ENCODE data around the gene SPDL1.

The SPDL1 gene

GRCh38 chr5:169627551-169627950, 44.0 kb downstream of the SPDL1 start:
- Histone ChIP-seq H3K4me3 (no peak overlapping the region), H3K27ac (no peak overlapping the region)
- no peak for TF ChIP-seq CTCF (IDR thresholded peaks at IDR 0.05)
- DNase-seq (ENCODE audit: low spot score), result no peak

- TF ChIP-seq CTCF (IDR thresholded peaks at IDR 0.05), result no peak
- no peak for DNase-seq (ENCODE audit: low spot score)
- no peak overlapping the region for H3K4me3 ChIP-seq
- no peak overlapping the region for H3K27ac ChIP-seq
Observed at GRCh38 chr5:169628892-169629291, 45.3 kb downstream of the SPDL1 start.

- no peak for DNase-seq (ENCODE audit: low spot score)
- Histone ChIP-seq H3K27ac (no peak overlapping the region), H3K4me3 (no peak overlapping the region)
- no peak for TF ChIP-seq CTCF (IDR thresholded peaks at IDR 0.05)
Observed at GRCh38 chr5:169629847-169630548, 46.4 kb downstream of the SPDL1 start.

GRCh38 chr5:169631360-169631759, 47.8 kb downstream of the SPDL1 start:
- H3K4me3 ChIP-seq, result no peak overlapping the region
- TF ChIP-seq CTCF (IDR thresholded peaks at IDR 0.05), result no peak
- no peak for DNase-seq (ENCODE audit: low spot score)
- no peak overlapping the region for H3K27ac ChIP-seq

GRCh38 chr5:169632946-169633345, 49.4 kb downstream of the SPDL1 start:
- Histone ChIP-seq H3K27ac (no peak overlapping the region), H3K4me3 (no peak overlapping the region)
- no peak for DNase-seq (ENCODE audit: low spot score)
- no peak for TF ChIP-seq CTCF (IDR thresholded peaks at IDR 0.05)

- no peak overlapping the region for H3K4me3 ChIP-seq
- no peak for DNase-seq (ENCODE audit: low spot score)
- TF ChIP-seq CTCF (IDR thresholded peaks at IDR 0.05), result no peak
- no peak overlapping the region for H3K27ac ChIP-seq
Observed at GRCh38 chr5:169634606-169635005, 51.0 kb downstream of the SPDL1 start.

GRCh38 chr5:169635936-169636335, 52.4 kb downstream of the SPDL1 start:
- no peak for DNase-seq (ENCODE audit: low spot score)
- Histone ChIP-seq H3K4me3 (no peak overlapping the region), H3K27ac (no peak overlapping the region)
- TF ChIP-seq CTCF (IDR thresholded peaks at IDR 0.05), result no peak
